Amygdala (tissue), 56 donors: Measurements from ENCODE around the gene ATP5F1E.
A peak's percentile ranks its signal among the peaks of the same experiment; 100 is the strongest.
"Not testable (repeated sequence)": the region's sequence is repeated elsewhere in the genome, so short reads cannot be mapped to it uniquely, and the experiment has no call there.

Source experiments
- DNase-seq, 56 donors: peaks; one replicate each; lab custom pipeline; 2025; lab: John Stamatoyannopoulos, UW

The ATP5F1E gene

GRCh38 chr20:59043698-59044097 lies 11.6 kb upstream of the ATP5F1E start:
- no peak for DNase-seq

- peak; percentile 41 to 95 (median 81) for DNase-seq
Measured at GRCh38 chr20:59042796-59043631, 10.9 kb upstream of the ATP5F1E start.

- DNase-seq: peak in 1 of 56 donors; percentile 57
Measured at GRCh38 chr20:59042151-59042795, 10.1 kb upstream of the ATP5F1E start, which contains the start of gene PRELID3B. TSS of gene PRELID3B (minus strand) at chr20:59042786. CDS start at chr20:59042730, 56 bp downstream.

GRCh38 chr20:59041487-59041886 lies 9.4 kb upstream of the ATP5F1E start:
- not testable (repeated sequence) for DNase-seq

GRCh38 chr20:59040667-59041066 lies 8.5 kb upstream of the ATP5F1E start:
- no peak for DNase-seq

GRCh38 chr20:59039233-59039632 lies 7.1 kb upstream of the ATP5F1E start:
- DNase-seq: no peak

- no peak for DNase-seq
Measured at GRCh38 chr20:59037386-59037785, 5.3 kb upstream of the ATP5F1E start.

GRCh38 chr20:59035381-59035780 lies 3.2 kb upstream of the ATP5F1E start:
- DNase-seq: no peak

GRCh38 chr20:59033616-59034165 lies 1.6 kb upstream of the ATP5F1E start:
- DNase-seq: no peak

GRCh38 chr20:59033093-59033492 lies 958 bp upstream of the ATP5F1E start:
- DNase-seq: no peak

- DNase-seq: peak in 3 of 56 donors; percentile 46 to 71 (median 66)
Measured at GRCh38 chr20:59032713-59033059, 551 bp upstream of the ATP5F1E start.

- DNase-seq: no peak
Measured at GRCh38 chr20:59031564-59032022, 542 bp downstream of the ATP5F1E start.

GRCh38 chr20:59030911-59031563 lies 1.1 kb downstream of the ATP5F1E start:
- DNase-seq: no peak

GRCh38 chr20:59028812-59029211 lies 3.3 kb downstream of the ATP5F1E start:
- no peak for DNase-seq

- DNase-seq: no peak
Measured at GRCh38 chr20:59027741-59028320, 4.3 kb downstream of the ATP5F1E start.

- DNase-seq: no peak
Measured at GRCh38 chr20:59026904-59027740, 5.0 kb downstream of the ATP5F1E start.

- DNase-seq: no peak
Measured at GRCh38 chr20:59025511-59025910, 6.6 kb downstream of the ATP5F1E start.

GRCh38 chr20:59025086-59025485 lies 7.0 kb downstream of the ATP5F1E start:
- no peak for DNase-seq

GRCh38 chr20:59024111-59024530 lies 8.0 kb downstream of the ATP5F1E start:
- DNase-seq: no peak

GRCh38 chr20:59023616-59024015 lies 8.5 kb downstream of the ATP5F1E start:
- DNase-seq: no peak
